ENCODE measurements around the gene ETF1. TPM values are rescaled to one million over a fixed set of nuclear protein-coding genes. Genes with fewer than 3 reads are reported as not detected.

Gene ETF1
- total and polyA plus RNA-seq, 9 of the 15 experiments (the other 6 are each of a cell fraction or from before 2014, with no cell fraction given), result 53.7 to 209 (median 164) TPM

DNA sequence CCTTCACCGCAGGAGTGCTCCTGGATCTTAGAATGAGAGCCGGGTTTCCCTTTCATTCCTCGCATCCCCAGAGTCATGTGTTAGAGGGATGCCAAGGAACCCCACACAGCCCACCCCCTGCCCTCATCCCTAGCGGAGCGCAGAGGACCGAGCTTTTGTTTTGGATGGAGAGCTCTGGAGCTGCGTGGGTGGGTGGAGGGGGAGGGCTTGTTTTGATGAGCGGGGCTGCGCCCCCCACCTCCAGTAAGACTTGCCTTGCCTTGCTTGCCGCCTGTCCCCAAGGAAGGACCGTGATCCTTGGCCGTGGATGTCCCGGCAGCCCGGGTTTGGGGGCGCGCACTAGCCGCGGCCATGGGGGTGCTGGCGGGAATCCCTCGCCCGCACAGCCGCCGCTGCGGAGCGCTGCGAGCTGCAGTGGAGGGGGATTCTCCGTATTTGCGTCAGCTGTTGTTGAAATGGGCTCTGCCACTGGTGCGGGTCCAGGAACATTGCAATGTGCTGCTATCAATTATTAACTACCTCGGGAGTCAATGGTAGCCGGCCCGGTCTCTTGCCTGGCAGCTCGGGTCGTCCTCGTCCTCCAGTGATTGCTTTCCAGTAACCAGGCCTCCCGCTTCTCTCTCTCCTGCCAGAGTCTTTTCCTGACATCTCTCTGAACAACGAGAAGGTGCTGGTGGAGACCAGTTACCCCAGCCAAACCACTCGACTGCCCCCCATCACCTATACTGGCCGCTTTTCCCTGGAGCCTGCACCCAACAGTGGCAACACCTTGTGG is 76.7 kb downstream of the ETF1 start (continued):
- TF ChIP-seq NFRKB (IDR thresholded peaks at IDR 0.05; ENCODE audit: low read depth), result no peak
- TF ChIP-seq ZNF253 (CRISPR knock-in tag; conservative IDR thresholded peaks at IDR 0.05), result peak; percentile 44; the same call in 1 of the 2 replicates
- TF ChIP-seq ZNF212 (CRISPR knock-in tag; IDR thresholded peaks at IDR 0.05), result no peak
- TF ChIP-seq, protein P1, sequence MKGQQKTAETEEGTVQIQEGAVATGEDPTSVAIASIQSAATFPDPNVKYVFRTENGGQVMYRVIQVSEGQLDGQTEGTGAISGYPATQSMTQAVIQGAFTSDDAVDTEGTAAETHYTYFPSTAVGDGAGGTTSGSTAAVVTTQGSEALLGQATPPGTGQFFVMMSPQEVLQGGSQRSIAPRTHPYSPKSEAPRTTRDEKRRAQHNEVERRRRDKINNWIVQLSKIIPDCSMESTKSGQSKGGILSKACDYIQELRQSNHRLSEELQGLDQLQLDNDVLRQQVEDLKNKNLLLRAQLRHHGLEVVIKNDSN (CRISPR knock-in tag; IDR thresholded peaks at IDR 0.05), result 0 out of 2 replicates have a peak, but pooled peaks have one; percentile 4
- no peak for TF ChIP-seq NFATC3 (IDR thresholded peaks at IDR 0.05)
- TF ChIP-seq E2F3 (CRISPR knock-in tag; IDR thresholded peaks at IDR 0.05), result no peak
- TF ChIP-seq, protein P2, sequence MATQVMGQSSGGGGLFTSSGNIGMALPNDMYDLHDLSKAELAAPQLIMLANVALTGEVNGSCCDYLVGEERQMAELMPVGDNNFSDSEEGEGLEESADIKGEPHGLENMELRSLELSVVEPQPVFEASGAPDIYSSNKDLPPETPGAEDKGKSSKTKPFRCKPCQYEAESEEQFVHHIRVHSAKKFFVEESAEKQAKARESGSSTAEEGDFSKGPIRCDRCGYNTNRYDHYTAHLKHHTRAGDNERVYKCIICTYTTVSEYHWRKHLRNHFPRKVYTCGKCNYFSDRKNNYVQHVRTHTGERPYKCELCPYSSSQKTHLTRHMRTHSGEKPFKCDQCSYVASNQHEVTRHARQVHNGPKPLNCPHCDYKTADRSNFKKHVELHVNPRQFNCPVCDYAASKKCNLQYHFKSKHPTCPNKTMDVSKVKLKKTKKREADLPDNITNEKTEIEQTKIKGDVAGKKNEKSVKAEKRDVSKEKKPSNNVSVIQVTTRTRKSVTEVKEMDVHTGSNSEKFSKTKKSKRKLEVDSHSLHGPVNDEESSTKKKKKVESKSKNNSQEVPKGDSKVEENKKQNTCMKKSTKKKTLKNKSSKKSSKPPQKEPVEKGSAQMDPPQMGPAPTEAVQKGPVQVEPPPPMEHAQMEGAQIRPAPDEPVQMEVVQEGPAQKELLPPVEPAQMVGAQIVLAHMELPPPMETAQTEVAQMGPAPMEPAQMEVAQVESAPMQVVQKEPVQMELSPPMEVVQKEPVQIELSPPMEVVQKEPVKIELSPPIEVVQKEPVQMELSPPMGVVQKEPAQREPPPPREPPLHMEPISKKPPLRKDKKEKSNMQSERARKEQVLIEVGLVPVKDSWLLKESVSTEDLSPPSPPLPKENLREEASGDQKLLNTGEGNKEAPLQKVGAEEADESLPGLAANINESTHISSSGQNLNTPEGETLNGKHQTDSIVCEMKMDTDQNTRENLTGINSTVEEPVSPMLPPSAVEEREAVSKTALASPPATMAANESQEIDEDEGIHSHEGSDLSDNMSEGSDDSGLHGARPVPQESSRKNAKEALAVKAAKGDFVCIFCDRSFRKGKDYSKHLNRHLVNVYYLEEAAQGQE (IDR thresholded peaks at IDR 0.05; ENCODE audit: borderline replicate concordance), result no peak
- TF ChIP-seq, protein P2 (CRISPR knock-in tag; IDR thresholded peaks at IDR 0.05; ENCODE audit: low read depth), result no peak
- no peak for TF ChIP-seq CBX1 (IDR thresholded peaks at IDR 0.05; ENCODE audit: low read depth)
- no peak for TF ChIP-seq SRSF3 (IDR thresholded peaks at IDR 0.05; ENCODE audit: insufficient read depth, low read length)
- peak; percentile 28; the same call in 1 of the 2 replicates for TF ChIP-seq KAT7 (CRISPR knock-in tag; IDR thresholded peaks at IDR 0.05; ENCODE audit: borderline replicate concordance)
- TF ChIP-seq SRSF9 (IDR thresholded peaks at IDR 0.05; ENCODE audit: borderline replicate concordance, low read depth, low read length), result no peak
- no peak for TF ChIP-seq ATF7 (IDR thresholded peaks at IDR 0.05)
- no peak for TF ChIP-seq ZNF583 (CRISPR knock-in tag; IDR thresholded peaks at IDR 0.05)
- no peak for TF ChIP-seq ZC3H4 (CRISPR knock-in tag; IDR thresholded peaks at IDR 0.05; ENCODE audit: borderline replicate concordance)
- no peak for TF ChIP-seq ZNF586 (CRISPR knock-in tag; conservative IDR thresholded peaks at IDR 0.05)
- peak; percentile 93 for TF ChIP-seq FUS (optimal IDR thresholded peaks at IDR 0.05; ENCODE audit: low read depth, low read length)
- TF ChIP-seq SP2 (IDR thresholded peaks at IDR 0.05; ENCODE audit: extremely low read depth, low read depth, low read length, poor library complexity, severe bottlenecking), result no peak
- TF ChIP-seq FOSL1 (tag; conservative IDR thresholded peaks at IDR 0.05), result no peak
- TF ChIP-seq TAF1 (IDR thresholded peaks at IDR 0.05; ENCODE audit: control insufficient read depth, extremely low read depth, insufficient read depth, low read length, severe bottlenecking), result peak; percentile 23
- peak; percentile 91 for TF ChIP-seq PRPF4 (IDR thresholded peaks at IDR 0.05; ENCODE audit: insufficient read depth, low read depth, low read length, poor library complexity, severe bottlenecking)
